ENCODE measurements around the gene TACC3. TPM values are rescaled to one million over a fixed set of nuclear protein-coding genes. Genes with fewer than 3 reads are reported as not detected.

TACC3 gene
- total RNA-seq, 1 donor, result 4.0 TPM

DNA sequence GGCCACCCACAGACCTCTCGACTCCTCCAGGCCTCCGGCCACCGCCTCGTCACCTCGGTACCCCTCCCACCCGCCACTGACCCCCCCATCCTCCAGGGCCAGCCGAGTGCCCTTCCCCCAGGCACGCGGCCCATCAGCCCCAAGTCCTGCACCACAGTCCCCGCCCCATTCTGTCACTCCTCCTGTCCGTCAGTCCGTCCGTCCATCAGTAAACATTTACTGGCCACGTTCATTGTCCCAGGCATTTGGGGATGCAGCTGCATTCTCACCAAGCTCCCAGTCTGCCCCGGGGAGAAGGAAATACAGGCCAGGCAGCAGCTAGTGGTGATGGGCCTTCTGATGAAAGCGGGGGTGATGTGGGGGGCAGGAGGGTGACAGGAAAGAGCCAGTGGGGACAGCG lies 36.5 kb downstream of the TACC3 start:
- H3K9me3 ChIP-seq (ENCODE audit: low read depth, low read length), result no peaks in the 10 kb centered on the region
- H2AFZ ChIP-seq (ENCODE audit: low read length), result no peak overlapping the region
- no peaks in the 10 kb centered on the region for H3K79me2 ChIP-seq (ENCODE audit: insufficient read depth, low read length)
- H3K27me3 ChIP-seq (ENCODE audit: insufficient read depth, low read length), result no peaks in the 10 kb centered on the region
- no peak overlapping the region for H3K4me2 ChIP-seq (ENCODE audit: insufficient read depth, low read length)
- no peak overlapping the region for H3K27ac ChIP-seq (ENCODE audit: low read depth, low read length)
- no peaks in the 10 kb centered on the region for H3K36me3 ChIP-seq (ENCODE audit: insufficient read depth, low read length)
- DNase-seq (ENCODE audit: insufficient read length, low spot score, missing footprints), result no peak
- no peak overlapping the region for H3K4me3 ChIP-seq (ENCODE audit: insufficient read depth, low read length)
- H4K20me1 ChIP-seq (ENCODE audit: insufficient read depth, low read length), result no peaks in the 10 kb centered on the region
- no peaks in the 10 kb centered on the region for H3K4me1 ChIP-seq (ENCODE audit: insufficient read depth, low read length)
- TF ChIP-seq, protein P1, sequence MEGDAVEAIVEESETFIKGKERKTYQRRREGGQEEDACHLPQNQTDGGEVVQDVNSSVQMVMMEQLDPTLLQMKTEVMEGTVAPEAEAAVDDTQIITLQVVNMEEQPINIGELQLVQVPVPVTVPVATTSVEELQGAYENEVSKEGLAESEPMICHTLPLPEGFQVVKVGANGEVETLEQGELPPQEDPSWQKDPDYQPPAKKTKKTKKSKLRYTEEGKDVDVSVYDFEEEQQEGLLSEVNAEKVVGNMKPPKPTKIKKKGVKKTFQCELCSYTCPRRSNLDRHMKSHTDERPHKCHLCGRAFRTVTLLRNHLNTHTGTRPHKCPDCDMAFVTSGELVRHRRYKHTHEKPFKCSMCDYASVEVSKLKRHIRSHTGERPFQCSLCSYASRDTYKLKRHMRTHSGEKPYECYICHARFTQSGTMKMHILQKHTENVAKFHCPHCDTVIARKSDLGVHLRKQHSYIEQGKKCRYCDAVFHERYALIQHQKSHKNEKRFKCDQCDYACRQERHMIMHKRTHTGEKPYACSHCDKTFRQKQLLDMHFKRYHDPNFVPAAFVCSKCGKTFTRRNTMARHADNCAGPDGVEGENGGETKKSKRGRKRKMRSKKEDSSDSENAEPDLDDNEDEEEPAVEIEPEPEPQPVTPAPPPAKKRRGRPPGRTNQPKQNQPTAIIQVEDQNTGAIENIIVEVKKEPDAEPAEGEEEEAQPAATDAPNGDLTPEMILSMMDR (IDR thresholded peaks at IDR 0.05; ENCODE audit: extremely low read depth, low read depth, low read length), result no peak

DNA sequence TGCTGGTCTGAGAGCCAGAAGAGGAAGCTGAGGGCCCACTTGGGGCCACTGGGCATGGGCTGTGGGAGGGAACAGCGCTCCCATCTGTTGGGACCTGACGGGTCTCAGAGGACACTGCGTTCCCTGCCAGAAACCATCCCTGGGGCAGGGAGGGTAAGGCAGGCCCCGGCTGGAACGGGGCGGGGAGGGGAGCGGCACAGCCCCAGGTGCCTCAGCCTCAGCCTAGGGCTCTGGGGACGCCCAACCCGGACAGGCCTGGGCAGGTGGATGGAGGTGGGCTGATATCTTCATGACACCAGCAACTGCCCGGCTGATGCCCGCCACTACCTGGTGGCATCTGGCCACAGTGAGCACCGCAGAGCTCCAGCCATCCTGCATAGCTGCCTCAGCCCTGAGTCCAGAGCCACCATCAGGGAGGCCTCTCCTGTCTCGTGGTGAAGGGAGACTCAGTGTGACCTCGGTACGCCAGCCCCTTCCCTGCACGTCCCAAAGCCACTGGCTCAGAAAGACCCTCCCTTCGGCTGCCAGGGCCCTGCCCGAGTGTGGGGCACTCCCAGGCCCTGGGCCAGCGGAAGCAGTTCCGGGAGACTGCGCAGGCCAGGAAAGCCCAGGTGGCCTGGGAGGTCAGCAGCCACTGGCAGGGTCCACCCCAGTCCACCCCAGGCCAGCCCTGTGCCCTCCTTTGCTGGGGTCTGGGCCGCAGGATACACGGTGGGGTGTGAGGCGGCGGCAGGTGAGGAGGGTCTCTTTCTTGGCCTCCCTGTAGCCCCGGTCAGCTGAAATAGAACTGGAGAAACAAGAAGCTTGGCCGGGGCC lies 37.2 kb downstream of the TACC3 start:
- Histone ChIP-seq H3K79me2 (ENCODE audit: insufficient read depth, low read length) (no peaks in the 10 kb centered on the region), H4K20me1 (ENCODE audit: insufficient read depth, low read length) (no peaks in the 10 kb centered on the region), H3K27ac (ENCODE audit: low read depth, low read length) (no peak overlapping the region), H3K4me3 (ENCODE audit: insufficient read depth, low read length) (no peak overlapping the region), H3K36me3 (ENCODE audit: insufficient read depth, low read length) (no peaks in the 10 kb centered on the region), H3K4me2 (ENCODE audit: insufficient read depth, low read length) (no peak overlapping the region), H3K27me3 (ENCODE audit: insufficient read depth, low read length) (no peaks in the 10 kb centered on the region), H3K9me3 (ENCODE audit: low read depth, low read length) (no peaks in the 10 kb centered on the region), H2AFZ (ENCODE audit: low read length) (no peak overlapping the region), H3K4me1 (ENCODE audit: insufficient read depth, low read length) (no peaks in the 10 kb centered on the region)
- DNase-seq (ENCODE audit: insufficient read length, low spot score, missing footprints), result no peak
- TF ChIP-seq, protein P1 (IDR thresholded peaks at IDR 0.05; ENCODE audit: extremely low read depth, low read depth, low read length), result no peak

DNA sequence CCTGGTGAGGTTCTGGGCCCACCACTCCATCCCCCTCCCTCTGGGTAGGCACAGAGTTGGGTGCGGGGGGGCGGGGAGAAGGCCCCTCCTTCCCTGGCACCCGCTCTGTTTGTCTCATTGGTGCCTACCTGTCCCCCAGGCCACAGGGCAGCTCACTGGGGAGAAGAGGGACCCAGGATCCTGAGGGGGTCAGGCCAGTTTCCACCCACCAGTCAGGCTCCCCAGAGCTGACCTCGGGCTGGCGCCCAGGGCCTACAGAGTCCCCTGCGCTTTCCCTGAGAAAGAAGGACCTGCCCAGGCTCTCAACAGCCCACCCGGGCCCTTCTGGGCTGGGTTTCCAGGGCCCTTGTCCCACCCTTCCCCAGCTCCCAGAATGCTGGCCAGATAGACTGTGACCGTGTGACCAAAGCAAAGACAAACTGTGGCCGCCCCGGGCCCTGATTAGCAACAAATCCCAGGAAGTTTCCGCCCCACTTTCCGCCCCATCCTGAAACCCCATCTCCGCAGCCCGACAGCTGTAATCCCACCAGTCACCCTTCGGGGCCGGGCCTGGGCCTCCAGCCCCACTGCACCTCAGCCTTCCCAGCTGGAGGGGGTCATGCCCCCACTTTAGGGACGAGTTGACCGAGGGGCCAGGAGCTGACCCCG lies 38.0 kb downstream of the TACC3 start:
- no peak for DNase-seq (ENCODE audit: insufficient read length, low spot score, missing footprints)
- H3K36me3 ChIP-seq (ENCODE audit: insufficient read depth, low read length), result no peaks in the 10 kb centered on the region
- H3K4me1 ChIP-seq (ENCODE audit: insufficient read depth, low read length), result no peaks in the 10 kb centered on the region
- no peak overlapping the region for H3K4me3 ChIP-seq (ENCODE audit: insufficient read depth, low read length)
- TF ChIP-seq, protein P1 (IDR thresholded peaks at IDR 0.05; ENCODE audit: extremely low read depth, low read depth, low read length), result no peak
- no peak overlapping the region for H3K27ac ChIP-seq (ENCODE audit: low read depth, low read length)
- H3K27me3 ChIP-seq (ENCODE audit: insufficient read depth, low read length), result no peaks in the 10 kb centered on the region
- H3K4me2 ChIP-seq (ENCODE audit: insufficient read depth, low read length), result no peak overlapping the region
- no peaks in the 10 kb centered on the region for H3K79me2 ChIP-seq (ENCODE audit: insufficient read depth, low read length)
- H4K20me1 ChIP-seq (ENCODE audit: insufficient read depth, low read length), result no peaks in the 10 kb centered on the region
- no peak overlapping the region for H2AFZ ChIP-seq (ENCODE audit: low read length)
- H3K9me3 ChIP-seq (ENCODE audit: low read depth, low read length), result no peaks in the 10 kb centered on the region

DNA sequence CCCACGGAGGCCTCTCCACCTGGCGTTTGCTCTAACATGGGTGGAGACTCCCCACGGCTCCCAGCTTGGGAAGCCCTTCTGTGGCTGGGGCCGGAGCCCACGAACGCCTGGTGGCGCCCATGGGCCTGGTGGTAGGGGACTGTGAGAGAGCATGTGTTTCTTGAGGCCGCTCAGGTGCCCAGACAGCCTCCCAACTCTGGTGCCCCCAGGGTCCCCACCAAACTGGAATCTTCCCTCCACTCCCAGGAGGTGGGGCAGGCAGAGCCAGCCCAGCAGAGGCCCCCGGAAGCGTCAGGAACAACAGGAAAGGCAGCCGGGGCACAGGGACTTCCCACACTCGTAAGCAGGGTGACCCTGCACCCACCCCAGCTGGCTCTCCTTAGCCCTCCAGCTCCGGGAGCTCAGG lies 38.5 kb downstream of the TACC3 start:
- Histone ChIP-seq H3K27me3 (ENCODE audit: insufficient read depth, low read length) (no peaks in the 10 kb centered on the region), H3K4me2 (ENCODE audit: insufficient read depth, low read length) (no peak overlapping the region), H3K79me2 (ENCODE audit: insufficient read depth, low read length) (no peaks in the 10 kb centered on the region), H3K27ac (ENCODE audit: low read depth, low read length) (no peak overlapping the region), H3K4me1 (ENCODE audit: insufficient read depth, low read length) (no peaks in the 10 kb centered on the region), H3K4me3 (ENCODE audit: insufficient read depth, low read length) (no peak overlapping the region), H3K36me3 (ENCODE audit: insufficient read depth, low read length) (no peaks in the 10 kb centered on the region), H2AFZ (ENCODE audit: low read length) (no peak overlapping the region), H3K9me3 (ENCODE audit: low read depth, low read length) (no peaks in the 10 kb centered on the region), H4K20me1 (ENCODE audit: insufficient read depth, low read length) (no peaks in the 10 kb centered on the region)
- TF ChIP-seq, protein P1 (IDR thresholded peaks at IDR 0.05; ENCODE audit: extremely low read depth, low read depth, low read length), result no peak
- peak; percentile 92 for DNase-seq (ENCODE audit: insufficient read length, low spot score, missing footprints)
